ENCODE data around the gene FYN. TPM values are rescaled to one million over a fixed set of nuclear protein-coding genes. Genes with fewer than 3 reads are reported as not detected.

The FYN gene
- total and polyA plus RNA-seq, 2 of the 13 experiments (the other 11 are each of a cell fraction or from before 2014, with no cell fraction given): 15.5 to 24.6 TPM

GRCh38 chr6:111828809-111829208 lies 44.4 kb downstream of the FYN start:
- CTCF ChIA-PET (ENCODE audit: low intra/inter-chr PET ratio, low total read pairs): no interaction called here
- TF ChIP-seq NFIC (IDR thresholded peaks at IDR 0.05; ENCODE audit: low read length) (no peak), ZNF343 (CRISPR knock-in tag; IDR thresholded peaks at IDR 0.05) (no peak), CENPX (CRISPR knock-in tag; IDR thresholded peaks at IDR 0.05) (no peak), MEIS2 (CRISPR knock-in tag; IDR thresholded peaks at IDR 0.05) (no peak), RAD21 (CRISPR knock-in tag; IDR thresholded peaks at IDR 0.05) (no peak), JUN (CRISPR knock-in tag; IDR thresholded peaks at IDR 0.05) (no peak), FOXA1 (IDR thresholded peaks at IDR 0.05) (no peak), FOXA1 (CRISPR knock-in tag; IDR thresholded peaks at IDR 0.05) (no peak), NFRKB (IDR thresholded peaks at IDR 0.05) (no peak), FOXO1 (CRISPR knock-in tag; IDR thresholded peaks at IDR 0.05) (no peak), CREB1 (IDR thresholded peaks at IDR 0.05) (no peak), CREB1 (CRISPR knock-in tag; IDR thresholded peaks at IDR 0.05) (no peak)
- Histone ChIP-seq H3K27ac (ENCODE audit: extremely low read length, insufficient read depth, low read length) (no peak overlapping the region), H3K27me3 (ENCODE audit: control insufficient read depth in 1 of 2, insufficient read depth in 2 of 2, low read length in 2 of 2) (no peaks in the 10 kb centered on the region), H3K4me3 (replicated peaks in 1 of 3; ENCODE audit: insufficient read depth in 1 of 3, low read depth in 2 of 3, low read length in 3 of 3) (no peak overlapping the region), H3K9ac (ENCODE audit: insufficient read depth, low read depth, low read length) (no peak overlapping the region), H2AFZ (ENCODE audit: low read length) (no peak overlapping the region), H3K4me2 (ENCODE audit: low read depth, low read length) (no peak overlapping the region), H3K9me3 (ENCODE audit: low read length) (no peaks in the 10 kb centered on the region), H3K36me3 (replicated peaks in 1 of 2; ENCODE audit: control insufficient read depth in 1 of 2, insufficient read depth in 2 of 2, low read length in 2 of 2) (no peaks in the 10 kb centered on the region), H4K20me1 (ENCODE audit: insufficient read depth, low read length) (no peaks in the 10 kb centered on the region), H3K4me1 (ENCODE audit: insufficient read depth, low read length) (peaks cover 13% of the 10 kb centered on the region), H3K79me2 (ENCODE audit: insufficient read depth, low read length) (no peaks in the 10 kb centered on the region)
- BruUV-seq (replicated peaks): no TSS peak
- POLR2A ChIA-PET: no interaction called here
- in situ Hi-C loops (cut with HindIII; ENCODE audit: extremely low pct_ligation_motif_present, low pct_unique_long_range_greater_than_20kb): no loop called here
- 61% methylated on average over 2 of the region's 2 CpGs for WGBS (ENCODE audit: low lambda C conversion rate)
- no peak for FAIRE-seq
- no peak for ATAC-seq
- DNase-seq (ENCODE audit: low spot score): no peak
- intact Hi-C loops (cut with micrococcal nuclease; ENCODE audit: unreplicated experiment): no loop called here

- Histone ChIP-seq H3K36me3 (replicated peaks in 1 of 2; ENCODE audit: control insufficient read depth in 1 of 2, insufficient read depth in 2 of 2, low read length in 2 of 2) (no peaks in the 10 kb centered on the region), H2AFZ (ENCODE audit: low read length) (no peak overlapping the region), H3K4me1 (ENCODE audit: insufficient read depth, low read length) (peaks cover 23% of the 10 kb centered on the region), H3K4me2 (ENCODE audit: low read depth, low read length) (no peak overlapping the region), H3K9me3 (ENCODE audit: low read length) (no peaks in the 10 kb centered on the region), H3K27ac (ENCODE audit: extremely low read length, insufficient read depth, low read length) (no peak overlapping the region), H3K9ac (ENCODE audit: insufficient read depth, low read depth, low read length) (no peak overlapping the region), H3K27me3 (ENCODE audit: control insufficient read depth in 1 of 2, insufficient read depth in 2 of 2, low read length in 2 of 2) (no peaks in the 10 kb centered on the region), H3K4me3 (replicated peaks in 1 of 3; ENCODE audit: insufficient read depth in 1 of 3, low read depth in 2 of 3, low read length in 3 of 3) (no peak overlapping the region), H4K20me1 (ENCODE audit: insufficient read depth, low read length) (no peaks in the 10 kb centered on the region), H3K79me2 (ENCODE audit: insufficient read depth, low read length) (no peaks in the 10 kb centered on the region)
- FAIRE-seq: no peak
- POLR2A ChIA-PET: interaction anchor here (1.2 kb wide), 1 partner anchor 270 kb away, joined by 3 read pairs; no protein-coding TSS in a partner anchor
- no peak for DNase-seq (ENCODE audit: low spot score)
- CTCF ChIA-PET (ENCODE audit: low intra/inter-chr PET ratio, low total read pairs): no interaction called here
- no peak for ATAC-seq
- intact Hi-C loops (cut with micrococcal nuclease; ENCODE audit: unreplicated experiment) (no loop called here), in situ Hi-C loops (cut with HindIII; ENCODE audit: extremely low pct_ligation_motif_present, low pct_unique_long_range_greater_than_20kb) (no loop called here)
- 56% methylated on average over 4 of the region's 4 CpGs for WGBS (ENCODE audit: low lambda C conversion rate)
- no TSS peak for BruUV-seq (replicated peaks)
- TF ChIP-seq NFE2L2 (IDR thresholded peaks at IDR 0.05; ENCODE audit: low read length) (no peak), FOSL2 (CRISPR knock-in tag; IDR thresholded peaks at IDR 0.05) (no peak), TIGD3 (CRISPR knock-in tag; IDR thresholded peaks at IDR 0.05; ENCODE audit: borderline replicate concordance) (no peak), ZNF451 (CRISPR knock-in tag; IDR thresholded peaks at IDR 0.05) (no peak), PTBP1 (IDR thresholded peaks at IDR 0.05; ENCODE audit: low read depth, low read length, poor library complexity, severe bottlenecking) (no peak), XRCC5 (optimal IDR thresholded peaks at IDR 0.05; ENCODE audit: low read length) (no peak), ZSCAN25 (CRISPR knock-in tag; IDR thresholded peaks at IDR 0.05) (no peak), ZNF780A (CRISPR knock-in tag; IDR thresholded peaks at IDR 0.05) (no peak), PHF20 (CRISPR knock-in tag; IDR thresholded peaks at IDR 0.05) (no peak), BCL6 (CRISPR knock-in tag; IDR thresholded peaks at IDR 0.05) (no peak), CHD2 (IDR thresholded peaks at IDR 0.05; ENCODE audit: low read depth, low read length) (no peak)
Measured at GRCh38 chr6:111825439-111826086, 47.7 kb downstream of the FYN start.

All from HepG2 (cell line).